ENCODE measurements around the gene ZIC2.

ZIC2 gene

DNA sequence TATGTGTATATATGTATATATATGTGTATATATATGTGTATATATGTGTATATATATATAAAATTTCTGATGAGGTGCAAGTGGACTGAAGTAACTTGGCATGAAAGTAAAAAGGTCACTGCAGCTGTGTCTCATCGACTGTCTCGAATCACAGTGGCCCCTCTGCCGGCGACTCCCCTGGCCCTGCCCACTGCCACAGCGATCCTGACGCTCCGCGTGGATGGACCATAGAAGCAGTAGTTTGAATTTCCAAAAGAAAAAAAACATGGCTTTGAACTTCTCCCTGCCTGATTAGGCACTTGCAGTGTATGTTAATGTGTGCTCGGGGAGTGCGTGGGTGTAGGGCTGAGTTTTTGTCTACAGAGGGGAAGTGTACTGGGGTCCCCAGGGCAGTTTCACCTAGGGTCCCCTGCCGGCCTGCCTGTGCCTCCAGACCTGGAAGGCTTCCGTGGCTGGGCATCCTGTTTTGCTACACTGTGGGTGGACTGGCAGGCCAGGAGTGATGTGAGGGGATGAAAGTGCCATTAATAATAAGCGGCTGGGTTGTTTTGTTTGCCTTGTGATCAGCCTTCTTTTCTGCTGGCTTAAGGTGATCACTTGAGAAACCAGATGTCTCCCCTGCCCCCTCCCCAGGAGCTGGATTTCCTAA, 20.8 kb upstream of the ZIC2 start:
- FAIRE-seq: no peak

GRCh38 chr13:99961636-99962035, 19.9 kb upstream of the ZIC2 start:
- no peak for FAIRE-seq

DNA sequence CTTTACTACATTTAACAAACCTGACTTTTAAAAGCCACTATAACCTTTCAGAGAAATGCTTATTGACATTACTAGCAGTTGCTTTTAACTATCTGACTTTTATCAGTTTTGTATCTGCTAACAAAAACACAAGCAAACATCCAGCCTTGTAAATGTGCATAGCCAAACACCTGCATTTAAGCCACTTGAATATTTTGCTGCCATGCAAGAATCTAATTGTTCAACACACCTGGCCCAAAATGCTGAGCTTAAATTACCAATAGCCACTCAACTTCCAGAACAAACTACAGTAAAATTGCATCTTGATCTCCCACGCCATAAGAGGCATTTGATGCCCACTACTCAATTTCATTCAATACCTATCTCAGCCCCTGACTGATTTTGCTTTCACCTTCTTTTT, 19.3 kb upstream of the ZIC2 start:
- no peak for FAIRE-seq

DNA sequence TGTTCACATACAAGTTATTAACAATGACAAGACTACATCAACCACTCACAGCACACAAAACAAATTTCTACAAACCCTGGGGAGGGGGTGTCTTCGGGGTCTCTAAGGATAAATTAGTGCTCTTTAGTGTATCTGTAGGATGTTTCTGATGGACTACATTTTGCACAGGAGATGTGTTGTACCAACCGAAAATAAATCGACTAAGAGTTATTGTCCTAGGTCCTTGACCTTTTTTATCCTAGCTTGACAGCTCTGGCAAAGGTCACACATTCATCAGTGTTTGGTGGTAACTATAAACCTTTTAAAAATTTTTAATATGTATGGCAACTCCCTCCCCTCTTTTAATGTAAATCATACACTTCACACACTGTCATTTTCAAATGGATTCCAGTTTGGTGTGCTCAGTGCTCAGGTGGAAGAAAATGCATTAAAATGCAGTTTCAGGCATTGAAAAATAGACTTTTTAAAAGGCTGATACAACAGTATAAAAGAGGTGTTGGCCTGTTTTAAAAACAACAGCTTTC, 17.7 kb upstream of the ZIC2 start:
- no peak for FAIRE-seq

GRCh38 chr13:99965329-99966000, 16.1 kb upstream of the ZIC2 start:
- FAIRE-seq: no peak

DNA sequence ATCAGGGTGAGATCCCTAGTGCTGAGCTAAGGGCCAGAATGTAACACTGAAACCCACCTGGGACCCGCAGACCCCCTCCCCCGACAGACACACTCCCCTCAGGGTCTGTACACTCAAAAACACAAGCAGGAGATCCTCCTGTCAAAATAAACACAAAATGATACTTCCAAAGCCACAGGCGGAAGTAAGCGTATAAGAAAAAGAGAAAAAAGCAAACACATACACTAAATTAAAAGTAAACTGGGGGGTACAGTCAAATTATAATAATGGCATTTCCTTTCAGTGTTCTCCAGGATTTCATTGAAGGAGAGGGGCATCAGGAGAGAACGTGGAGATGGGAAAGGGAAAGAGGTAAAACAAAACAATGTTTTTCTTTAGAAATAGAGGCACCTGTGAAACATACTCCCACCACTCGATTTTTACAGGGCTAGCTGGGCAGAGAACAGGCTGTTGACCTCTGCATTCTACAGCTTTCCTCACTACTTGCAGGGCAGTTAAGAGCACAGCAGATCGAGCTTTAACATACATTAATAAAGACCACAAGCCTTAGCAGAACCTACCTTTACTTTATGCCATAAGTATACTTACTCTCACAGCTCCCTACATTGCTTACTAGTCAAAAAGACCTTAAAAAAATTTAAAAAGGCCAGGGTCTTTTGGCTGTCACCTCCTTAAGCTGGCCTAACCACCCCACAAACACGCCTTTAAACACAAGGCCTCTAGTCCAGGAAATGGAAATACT, 15.3 kb upstream of the ZIC2 start:
- FAIRE-seq: no peak

GRCh38 chr13:99967498-99967868, 14.1 kb upstream of the ZIC2 start:
- no peak for FAIRE-seq

DNA sequence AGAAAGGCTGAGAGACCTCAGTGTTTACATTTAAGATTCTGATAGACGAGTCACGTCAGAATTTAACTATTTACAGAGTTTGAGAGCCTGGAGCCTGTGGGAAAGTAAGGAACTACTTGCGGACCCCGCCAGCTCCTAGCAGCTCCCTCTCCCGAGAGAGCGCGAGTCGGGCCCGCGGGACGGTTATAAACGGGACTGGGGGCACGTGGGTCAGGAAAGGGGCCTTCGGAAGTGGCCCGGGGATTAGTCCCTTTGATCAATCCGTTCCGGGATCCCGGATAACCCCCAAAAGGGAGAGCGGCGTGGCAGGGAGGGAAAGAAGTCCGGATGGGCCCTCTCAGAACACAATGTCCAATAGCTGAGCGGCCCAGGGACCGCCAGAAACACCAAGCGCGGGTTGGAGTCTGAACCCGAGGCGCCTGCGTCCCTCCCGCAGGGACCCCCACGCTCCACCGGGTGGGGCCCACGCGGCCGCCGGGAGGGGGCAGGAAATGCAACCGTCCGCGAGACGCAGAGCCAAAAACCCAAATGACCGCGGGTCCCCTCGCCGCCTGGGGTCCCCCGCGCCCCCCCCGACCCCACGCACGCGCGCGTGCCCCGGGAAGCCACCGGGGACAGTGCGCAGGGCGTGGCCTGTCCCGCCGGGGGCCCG, 13.6 kb upstream of the ZIC2 start:
- no peak for FAIRE-seq

DNA sequence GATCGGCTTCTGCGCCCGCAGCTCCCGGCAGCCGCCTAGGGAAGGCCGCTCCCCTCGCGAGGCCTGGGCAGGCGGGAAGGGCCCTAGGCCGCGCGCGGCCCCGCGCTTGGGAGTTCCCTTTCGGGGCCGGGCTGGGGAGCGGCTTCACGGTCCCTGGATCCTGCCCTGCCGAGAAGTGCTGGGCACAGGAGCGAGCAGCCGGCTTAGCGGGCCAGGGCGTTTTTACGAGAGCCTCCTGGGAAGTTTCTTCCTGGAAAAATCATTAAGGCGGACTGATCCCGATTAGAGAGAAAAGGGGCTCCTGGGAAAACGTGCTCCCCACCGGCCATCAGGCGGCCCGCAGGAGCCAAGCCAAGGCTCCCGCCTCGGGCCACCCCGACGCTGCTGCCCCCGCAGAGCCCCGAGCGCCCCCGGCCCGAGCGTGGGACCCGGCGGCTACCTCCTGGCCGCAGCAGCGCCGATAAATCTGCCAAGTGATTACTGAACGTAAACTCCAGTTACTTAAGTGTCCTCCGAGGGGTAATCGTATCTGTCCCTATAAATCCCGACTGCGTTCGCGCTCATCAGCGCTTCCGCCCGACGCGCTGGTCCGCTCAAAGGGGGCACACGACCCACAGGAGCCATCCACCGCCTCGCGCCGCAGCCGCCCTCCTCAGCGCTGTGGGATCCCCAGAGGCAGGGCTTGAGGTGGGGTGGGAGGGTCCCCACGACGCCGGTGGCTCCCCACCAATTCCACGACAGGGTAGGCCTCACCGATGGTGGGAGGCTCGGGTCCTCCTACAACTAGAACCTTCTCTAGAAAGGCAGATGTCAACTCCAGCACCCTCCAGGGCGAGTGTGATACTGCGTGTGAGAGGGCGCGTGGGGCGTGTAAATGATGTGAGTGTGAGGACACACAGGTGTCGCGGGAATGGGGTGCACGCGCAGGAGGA, 12.8 kb upstream of the ZIC2 start:
- FAIRE-seq: no peak

DNA sequence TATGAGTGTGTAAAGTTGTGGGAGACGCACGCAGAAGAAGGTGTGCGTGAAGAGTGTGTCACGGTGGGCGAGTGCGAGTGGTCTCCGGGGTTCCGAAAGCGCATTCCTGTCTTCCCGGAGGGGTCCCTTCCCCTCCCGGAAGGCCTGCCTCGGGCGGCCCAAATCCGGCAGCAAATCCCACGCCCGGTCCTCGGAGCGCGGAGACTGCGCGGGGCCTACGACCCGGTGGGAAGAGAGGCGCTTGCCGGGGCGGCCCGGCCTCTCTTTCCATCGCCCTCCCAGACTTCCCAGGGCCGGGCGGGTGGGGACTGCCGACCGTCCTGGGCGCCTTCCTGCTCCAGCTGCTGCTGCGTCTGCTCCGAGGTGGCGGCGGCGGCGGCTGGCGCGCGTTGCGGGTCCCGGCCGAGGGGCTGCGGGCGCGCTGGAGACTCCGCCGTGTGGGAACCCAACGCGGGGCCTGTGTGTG, 12.1 kb upstream of the ZIC2 start:
- FAIRE-seq: no peak

GRCh38 chr13:99969919-99970650, 11.5 kb upstream of the ZIC2 start:
- no peak for FAIRE-seq

- no peak for FAIRE-seq
Observed at GRCh38 chr13:99970651-99971575, 10.7 kb upstream of the ZIC2 start.

DNA sequence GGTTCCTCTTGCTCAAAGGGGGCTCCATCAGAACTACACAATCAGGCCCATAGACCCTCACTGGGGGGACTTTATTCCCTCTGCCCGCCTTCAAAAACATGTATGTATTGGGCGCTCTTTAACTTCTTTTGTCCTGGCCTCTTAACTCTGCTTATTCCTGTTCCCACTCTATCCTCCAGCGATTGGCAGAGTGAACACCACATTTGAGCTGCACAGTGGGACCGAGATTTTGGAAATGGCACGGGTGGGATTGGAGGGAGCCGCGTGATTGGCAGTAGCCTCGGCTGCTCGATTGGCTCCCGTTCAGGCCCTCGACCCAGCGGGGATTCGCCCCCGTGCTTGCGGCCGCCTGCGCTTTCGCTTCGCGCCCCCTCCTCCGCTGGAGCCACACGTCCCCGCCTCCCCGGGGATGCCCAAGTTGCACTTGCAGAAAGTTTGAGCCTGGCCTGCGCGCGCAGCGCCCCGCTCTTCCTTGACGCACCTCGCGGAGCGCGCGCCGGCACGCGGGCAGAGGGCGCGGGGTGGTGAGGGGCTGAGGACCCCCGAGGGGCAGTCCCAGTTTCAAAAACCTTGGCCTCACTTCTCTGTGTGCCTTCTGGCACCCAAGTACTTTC, 9.9 kb upstream of the ZIC2 start, which contains the start of gene ZIC5:
TSS of gene ZIC5 (minus strand) at position 192 of the 614 bp plus-strand sequence. CDS start at position 28, 164 bp downstream.
- no peak for FAIRE-seq

- FAIRE-seq: no peak
Observed at GRCh38 chr13:99972190-99972731, 9.3 kb upstream of the ZIC2 start.

DNA sequence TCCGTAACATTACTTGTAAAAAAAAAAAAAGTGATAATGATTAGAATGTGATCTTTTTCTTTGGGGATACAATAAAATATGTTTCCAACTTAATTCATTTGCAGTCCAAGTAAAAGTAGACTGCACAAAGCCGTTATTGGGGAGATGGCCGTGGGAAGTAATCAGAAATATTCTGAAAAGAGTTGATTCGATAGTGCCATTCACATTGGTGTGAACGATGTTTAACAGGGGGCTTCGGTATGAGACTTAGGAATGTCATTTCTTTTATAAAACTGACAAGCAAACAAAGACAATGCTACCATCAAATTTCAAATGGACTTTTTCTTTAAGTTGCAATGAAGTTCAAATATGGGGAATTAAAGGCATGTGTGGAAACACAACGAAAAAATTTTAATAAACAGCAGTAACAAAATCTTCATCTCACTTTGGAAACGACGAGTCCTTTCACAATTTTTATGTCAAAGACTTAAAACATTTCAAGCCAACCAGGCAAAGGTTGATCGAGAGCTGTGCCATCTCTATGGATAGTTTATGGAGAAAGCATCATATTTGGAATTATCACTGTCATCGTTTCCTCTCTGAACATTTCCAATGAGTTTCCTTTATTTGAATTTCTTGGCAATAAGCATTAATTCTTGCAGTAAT, 8.3 kb upstream of the ZIC2 start:
- no peak for FAIRE-seq

GRCh38 chr13:99973808-99974185, 7.8 kb upstream of the ZIC2 start:
- no peak for FAIRE-seq

GRCh38 chr13:99974296-99974938, 7.2 kb upstream of the ZIC2 start:
- FAIRE-seq: no peak

DNA sequence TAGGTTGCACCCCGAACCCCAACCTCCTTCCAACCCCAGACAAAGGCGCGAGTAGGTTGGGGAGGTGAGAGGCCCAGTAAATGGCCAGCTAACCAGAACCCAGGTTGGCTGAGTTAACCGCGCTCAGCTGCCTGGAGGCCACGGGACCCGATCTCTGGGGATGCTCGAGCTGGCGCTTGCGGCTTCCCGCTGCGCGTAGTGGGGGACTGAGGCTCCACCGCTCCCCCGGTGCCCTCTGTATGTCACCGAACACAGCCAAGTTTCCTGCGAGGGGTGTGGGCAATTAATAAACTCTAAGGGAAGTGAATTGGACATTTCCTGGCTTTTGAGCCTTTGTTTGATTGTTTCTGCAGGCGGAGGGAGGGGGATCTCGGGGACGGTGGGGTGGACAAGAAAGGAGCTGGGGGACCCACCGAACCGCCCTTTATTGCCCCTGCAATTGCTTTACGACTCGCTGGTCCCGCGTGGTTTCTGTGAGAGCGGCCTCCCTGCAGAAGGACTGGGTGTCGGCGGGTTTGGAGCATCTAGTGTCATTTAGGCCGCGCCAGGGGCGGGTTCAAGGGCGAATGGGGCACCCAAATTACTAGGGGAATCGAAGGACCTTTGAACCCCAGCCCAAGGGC, 6.5 kb upstream of the ZIC2 start:
- FAIRE-seq: no peak

Measured in islet of Langerhans (tissue), 1 donor.